AG09319 (cell line): ENCODE data around the gene CLDN6.

Source experiments
- DNase-seq: peaks from one replicate; pipeline ENCODE4 v3.0.0-alpha.2; 2010; ENCODE audit warnings: low read depth; ENCODE audit errors: extremely low read depth
- CTCF ChIP-seq: IDR thresholded peaks from 2 replicates; pipeline ENCODE4 v1.5.1; 2011; ENCODE audit warnings: low read depth, mild to moderate bottlenecking, inconsistent platforms, low read length, moderate library complexity

The CLDN6 gene

DNA sequence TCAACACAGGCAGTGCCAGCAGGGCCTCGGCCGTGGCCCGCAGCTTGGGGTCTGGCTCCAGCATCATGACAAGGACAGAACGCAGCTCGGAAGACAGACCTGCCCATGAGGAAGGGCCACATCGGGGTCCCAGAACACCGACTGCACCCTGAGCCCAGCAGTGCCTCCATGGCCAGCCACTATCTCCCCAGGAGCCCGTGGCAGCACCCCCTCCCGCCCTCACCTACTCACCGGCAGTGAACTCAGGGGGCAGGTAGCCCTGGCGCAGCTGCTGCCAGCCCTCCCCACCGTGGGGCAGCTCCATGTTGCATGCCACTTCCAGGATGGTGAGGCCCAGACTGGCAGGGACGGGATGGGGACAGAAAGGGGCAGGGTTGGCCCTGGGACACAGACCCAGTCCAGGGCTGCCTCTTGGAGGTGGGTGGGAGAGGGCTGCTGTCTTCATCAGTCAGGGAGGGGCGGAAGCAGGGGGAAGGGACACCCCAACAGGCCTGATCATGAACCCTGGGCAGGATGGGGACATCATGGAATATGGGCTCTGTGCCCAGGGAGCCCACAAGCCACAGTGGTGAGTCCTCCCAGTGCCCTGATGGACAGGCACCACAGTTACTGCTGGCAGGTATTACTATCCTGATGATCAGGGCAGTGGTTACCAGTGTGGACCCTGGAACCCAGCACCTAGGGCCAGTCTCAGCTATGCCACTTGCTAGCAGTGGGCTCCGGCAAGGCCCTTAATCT lies 43.5 kb downstream of the CLDN6 start:
- DNase-seq: no peak
- TF ChIP-seq CTCF: no peak

DNA sequence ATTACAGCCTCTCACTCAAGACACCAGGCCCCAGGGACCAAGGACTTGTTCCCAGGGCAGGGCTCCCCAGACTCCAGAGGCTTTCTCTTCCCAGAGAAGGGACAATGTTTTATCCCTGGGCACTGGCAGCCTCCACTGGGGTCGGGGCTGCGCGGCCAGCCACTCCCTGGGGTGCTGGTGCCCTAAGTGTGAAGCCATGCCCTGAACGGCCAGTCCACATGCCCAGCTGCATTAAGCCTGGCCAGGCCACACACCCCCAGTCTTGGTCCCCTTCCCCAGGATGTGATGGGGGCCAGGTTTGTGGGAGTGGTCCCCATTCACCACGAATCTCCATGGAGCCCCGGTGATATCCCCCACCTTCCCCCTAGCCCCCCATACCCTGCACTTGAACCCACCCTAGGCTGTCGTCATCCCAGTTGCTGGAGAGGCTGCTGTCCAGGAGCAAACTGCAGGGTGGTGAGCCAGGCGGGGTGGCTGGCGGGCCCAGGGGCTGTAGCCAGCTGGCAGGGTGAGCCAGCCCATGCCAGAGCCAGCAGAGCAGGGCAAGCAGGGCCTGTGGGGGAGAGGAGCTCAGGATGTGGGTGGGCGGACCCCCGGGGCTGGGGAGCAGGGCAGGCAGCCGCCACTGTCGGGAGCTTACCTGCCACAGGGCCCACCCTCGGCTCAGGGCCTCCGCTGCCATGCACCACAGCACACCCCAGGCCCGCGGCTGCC lies 44.2 kb downstream of the CLDN6 start:
- no peak for DNase-seq
- no peak for TF ChIP-seq CTCF

DNA sequence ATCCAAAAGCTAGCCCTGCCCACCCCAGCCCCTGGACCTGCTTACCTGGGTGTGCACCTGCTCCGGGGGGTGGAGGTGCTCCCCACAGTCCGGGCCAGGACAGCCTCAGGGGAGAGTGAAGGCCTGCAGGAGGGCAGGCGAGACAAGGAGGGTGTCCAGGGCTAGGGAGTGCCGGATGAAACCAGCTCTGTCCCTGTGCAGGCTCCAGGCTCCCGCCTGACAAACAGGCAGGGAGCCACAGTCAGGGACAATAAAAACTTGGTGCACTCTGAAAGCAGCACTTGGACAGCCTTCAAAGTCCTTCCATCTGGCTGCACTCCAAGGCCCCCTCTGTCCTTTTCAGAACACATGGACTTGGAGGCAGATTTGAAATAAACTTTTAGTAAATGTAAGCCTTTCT lies 44.9 kb downstream of the CLDN6 start:
- DNase-seq: no peak
- no peak for TF ChIP-seq CTCF

- DNase-seq: no peak
- TF ChIP-seq CTCF: no peak
Observed at GRCh38 chr16:2971985-2972784, 45.8 kb downstream of the CLDN6 start.

- no peak for TF ChIP-seq CTCF
- no peak for DNase-seq
Observed at GRCh38 chr16:2971134-2971984, 46.6 kb downstream of the CLDN6 start.

GRCh38 chr16:2970563-2970962 lies 47.4 kb downstream of the CLDN6 start:
- DNase-seq: no peak

More at GRCh38 chr16:2970563-2970962, 47.4 kb downstream of the CLDN6 start:
- no peak for TF ChIP-seq CTCF
